GM19455 (cell line): ENCODE data around the gene RFT1.

ENCODE experiments used
- ATAC-seq: cut with Tn5 transposase; IDR thresholded peaks from one replicate; pipeline ENCODE4 v1.9.1; 2021; ENCODE audit not compliant: unreplicated experiment

RFT1 gene

DNA sequence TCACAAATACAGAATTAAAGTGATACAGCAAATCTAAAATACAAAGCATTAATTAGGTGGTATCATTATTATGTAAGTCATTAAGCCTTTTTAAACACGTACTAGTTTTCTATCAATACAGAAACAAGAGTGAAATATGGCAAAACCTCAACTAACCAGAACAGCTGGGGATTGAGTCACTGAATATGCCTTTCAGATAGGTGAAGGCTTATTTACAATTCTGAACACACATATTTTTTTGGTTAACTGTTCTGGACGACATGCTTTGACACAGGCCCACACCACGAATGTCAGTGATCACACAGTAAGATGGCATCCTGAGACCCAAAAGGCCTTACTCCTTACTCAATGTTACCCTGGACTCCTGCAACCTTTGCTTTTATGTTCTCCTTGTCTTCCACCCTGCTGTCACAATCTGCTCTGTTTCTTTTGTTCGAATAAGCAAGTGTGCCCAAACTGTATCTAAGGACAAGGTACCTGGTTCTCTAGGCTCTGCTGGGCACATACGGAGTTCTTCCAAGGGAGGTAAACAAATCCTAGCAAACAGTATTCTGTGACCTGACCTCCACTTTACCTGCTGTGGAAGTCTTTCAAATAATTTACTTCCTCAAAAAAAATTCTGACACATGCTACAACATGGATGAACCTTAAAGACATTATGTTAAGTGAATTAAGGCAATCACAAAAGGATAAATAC lies 91.4 kb downstream of the RFT1 start:
- no peak for ATAC-seq
